SK-N-SH treated with all-trans-retinoic acid at 6 μM for 48 hours (cell line): ENCODE data around the gene FHL3.

Experiments used
- CREB5 ChIP-seq: fragments of 250-450 bp; sonication (Bioruptor Pico); IDR thresholded peaks from 2 replicates; pipeline ENCODE4 v1.5.1; 2020; ENCODE audit warnings: low read depth, mild to moderate bottlenecking, moderate library complexity
- CSDC2 ChIP-seq: fragments of 250-450 bp; sonication (Bioruptor Pico); IDR thresholded peaks from 2 replicates; pipeline ENCODE4 v1.5.0; 2020; ENCODE audit warnings: mild to moderate bottlenecking, moderate library complexity
- PATZ1 ChIP-seq: fragments of 250-450 bp; sonication (Bioruptor Pico); IDR thresholded peaks from 2 replicates; pipeline ENCODE4 v1.8.0; 2020; ENCODE audit warnings: mild to moderate bottlenecking, moderate library complexity, borderline replicate concordance
- PPARA ChIP-seq: fragments of 250-450 bp; sonication (Bioruptor Pico); IDR thresholded peaks from 2 replicates; pipeline ENCODE4 v1.5.0; 2020; ENCODE audit warnings: mild to moderate bottlenecking, borderline replicate concordance
- RARB ChIP-seq: fragments of 250-450 bp; sonication (Bioruptor Pico); IDR thresholded peaks from 2 replicates; pipeline ENCODE4 v1.8.0; 2021; ENCODE audit warnings: mild to moderate bottlenecking, moderate library complexity
- TCF4 ChIP-seq: fragments of 250-450 bp; sonication (Bioruptor Pico); IDR thresholded peaks from 2 replicates; pipeline ENCODE4 v1.8.0; 2021; ENCODE audit warnings: mild to moderate bottlenecking, moderate library complexity, borderline replicate concordance

- TF ChIP-seq PPARA (CRISPR knock-in tag) (no peak), TCF4 (CRISPR knock-in tag) (no peak), PATZ1 (CRISPR knock-in tag) (no peak), RARB (CRISPR knock-in tag) (no peak), CREB5 (no peak), CSDC2 (CRISPR knock-in tag) (no peak)
Observed at GRCh38 chr1:37958690-37959089, 46.6 kb downstream of the FHL3 start.
